GM19397 (cell line): ENCODE measurements around the gene MAP3K1.

Source experiments
- ATAC-seq: cut with Tn5 transposase; IDR thresholded peaks from one replicate; pipeline ENCODE4 v1.9.1; 2021; ENCODE audit warnings: mild to moderate bottlenecking, moderate library complexity; ENCODE audit not compliant: unreplicated experiment

Gene MAP3K1

GRCh38 chr5:56845277-56845676 lies 29.9 kb downstream of the MAP3K1 start:
- no peak for ATAC-seq

- ATAC-seq: no peak
Observed at GRCh38 chr5:56845904-56846480, 30.6 kb downstream of the MAP3K1 start.

GRCh38 chr5:56848206-56848605 lies 32.9 kb downstream of the MAP3K1 start:
- ATAC-seq: no peak

DNA sequence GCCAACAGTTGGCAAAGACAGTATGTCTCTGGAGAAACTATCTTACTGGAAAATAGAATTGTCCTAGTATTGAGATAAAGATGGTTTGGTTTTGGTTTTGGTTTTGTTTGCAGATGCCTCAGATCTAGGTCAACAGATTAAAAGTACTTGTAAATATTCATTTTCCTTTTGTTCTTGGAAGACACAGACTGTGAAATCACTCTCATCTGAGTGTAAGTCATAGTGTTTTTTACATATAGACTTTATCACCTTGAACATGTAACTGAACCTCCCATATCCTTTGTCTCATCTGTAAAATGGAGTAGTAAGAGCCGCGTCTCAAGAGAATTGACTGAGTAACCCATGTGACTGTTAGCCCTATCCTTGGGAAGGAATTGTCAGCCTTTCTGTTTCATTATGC lies 34.3 kb downstream of the MAP3K1 start:
- ATAC-seq: no peak

DNA sequence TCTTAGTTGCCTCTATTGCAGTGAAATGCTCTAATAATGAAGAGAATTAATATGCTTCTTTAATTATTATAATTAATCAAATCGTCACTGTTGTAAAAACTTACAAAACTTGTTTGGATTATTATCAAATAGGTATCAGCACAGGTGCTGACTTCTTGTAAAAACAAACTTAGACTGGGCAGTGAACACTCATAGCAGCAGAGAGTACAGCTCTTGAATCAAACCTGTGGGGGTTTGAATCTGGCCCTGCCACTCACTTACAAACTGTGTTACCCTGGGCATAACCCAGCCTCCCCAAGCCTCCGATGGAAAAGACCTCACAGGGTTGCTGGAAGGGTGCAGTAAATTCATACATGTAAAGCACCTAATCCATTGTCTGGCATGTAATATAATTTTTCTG lies 35.1 kb downstream of the MAP3K1 start:
- no peak for ATAC-seq

GRCh38 chr5:56851258-56851941 lies 36.1 kb downstream of the MAP3K1 start:
- ATAC-seq: no peak

GRCh38 chr5:56852228-56853000 lies 37.1 kb downstream of the MAP3K1 start:
- ATAC-seq: no peak

- ATAC-seq: no peak
Observed at GRCh38 chr5:56853698-56854097, 38.3 kb downstream of the MAP3K1 start.

DNA sequence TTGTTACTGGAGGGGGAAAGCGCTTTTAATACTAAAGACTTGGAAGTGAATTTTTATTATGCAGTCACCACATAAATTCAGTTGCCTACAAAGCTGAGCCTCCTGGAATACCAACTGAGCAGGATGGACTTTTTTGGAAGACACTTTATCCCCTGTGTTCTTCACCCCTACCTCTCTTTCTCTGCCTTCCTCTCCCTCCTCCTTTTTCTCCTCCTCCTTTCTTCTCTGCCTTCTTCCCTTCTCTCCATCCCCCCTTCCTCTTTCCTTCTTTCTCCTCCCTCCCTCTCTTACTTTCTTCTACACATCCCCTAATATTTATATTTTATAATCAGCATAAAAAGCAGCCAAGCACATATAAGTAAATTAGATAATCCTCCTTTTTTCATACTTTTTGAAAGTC lies 39.6 kb downstream of the MAP3K1 start:
- ATAC-seq: no peak

DNA sequence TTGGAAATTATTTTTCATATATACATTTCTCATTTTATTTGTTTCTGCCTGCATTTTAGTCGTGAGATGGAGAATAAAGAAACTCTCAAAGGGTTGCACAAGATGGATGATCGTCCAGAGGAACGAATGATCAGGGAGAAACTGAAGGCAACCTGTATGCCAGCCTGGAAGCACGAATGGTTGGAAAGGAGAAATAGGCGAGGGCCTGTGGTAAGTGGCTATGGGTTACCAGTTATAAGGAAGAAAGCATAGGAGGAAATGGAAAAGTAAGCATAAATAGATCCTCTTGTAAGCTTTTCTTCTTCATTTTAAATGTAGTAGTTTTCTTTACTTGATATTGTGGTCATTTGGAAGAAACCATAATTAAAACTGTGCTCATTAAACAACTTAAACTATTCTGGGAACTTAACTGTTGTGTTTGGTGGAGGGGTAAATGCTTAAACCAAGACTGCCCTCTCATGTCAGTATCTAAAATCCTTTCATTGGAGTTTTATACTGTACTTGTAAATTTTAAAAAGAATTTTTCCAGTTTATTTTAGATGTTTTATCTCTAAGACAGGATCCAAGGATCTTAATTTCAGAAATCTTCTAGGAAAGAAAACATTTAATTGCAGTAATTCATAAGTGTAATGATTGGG lies 41.3 kb downstream of the MAP3K1 start:
- no peak for ATAC-seq

- ATAC-seq: no peak
Observed at GRCh38 chr5:56858777-56859442, 43.6 kb downstream of the MAP3K1 start.

GRCh38 chr5:56861893-56862485 lies 46.6 kb downstream of the MAP3K1 start:
- no peak for ATAC-seq

DNA sequence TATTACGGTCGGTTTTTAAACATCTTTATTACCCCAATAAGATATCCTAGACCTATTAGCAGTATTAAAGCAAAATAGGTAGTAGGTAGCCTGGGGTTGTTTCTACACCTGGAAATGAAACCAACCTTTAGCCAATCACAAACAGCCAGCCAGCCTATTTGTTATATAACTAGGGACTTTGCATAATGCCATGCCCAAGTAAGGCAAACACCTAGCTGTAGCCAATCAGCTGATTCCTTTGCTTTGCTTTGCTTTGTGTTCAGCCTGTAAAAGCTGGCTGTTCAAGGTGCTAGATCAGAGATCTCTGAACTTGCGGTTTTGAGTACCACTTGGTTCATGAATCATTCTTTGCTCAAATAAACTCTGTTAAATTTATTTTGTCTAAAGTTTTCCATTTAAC lies 47.6 kb downstream of the MAP3K1 start:
- no peak for ATAC-seq

DNA sequence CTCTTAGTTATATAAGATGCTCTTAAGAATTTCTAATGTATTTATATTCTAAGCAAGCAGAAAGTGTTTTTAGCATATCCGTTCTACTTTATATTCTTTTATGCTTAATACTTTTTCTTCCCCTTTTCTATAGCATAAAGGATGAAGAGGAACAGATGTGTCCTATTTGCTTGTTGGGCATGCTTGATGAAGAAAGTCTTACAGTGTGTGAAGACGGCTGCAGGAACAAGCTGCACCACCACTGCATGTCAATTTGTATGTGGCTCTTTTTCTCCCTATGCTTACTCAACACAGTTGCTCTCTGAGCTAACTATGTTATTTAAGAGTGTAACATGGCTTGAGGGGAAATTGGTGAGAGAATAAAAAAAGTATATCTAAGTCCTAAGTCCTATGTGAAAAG lies 56.4 kb downstream of the MAP3K1 start:
- ATAC-seq: no peak

DNA sequence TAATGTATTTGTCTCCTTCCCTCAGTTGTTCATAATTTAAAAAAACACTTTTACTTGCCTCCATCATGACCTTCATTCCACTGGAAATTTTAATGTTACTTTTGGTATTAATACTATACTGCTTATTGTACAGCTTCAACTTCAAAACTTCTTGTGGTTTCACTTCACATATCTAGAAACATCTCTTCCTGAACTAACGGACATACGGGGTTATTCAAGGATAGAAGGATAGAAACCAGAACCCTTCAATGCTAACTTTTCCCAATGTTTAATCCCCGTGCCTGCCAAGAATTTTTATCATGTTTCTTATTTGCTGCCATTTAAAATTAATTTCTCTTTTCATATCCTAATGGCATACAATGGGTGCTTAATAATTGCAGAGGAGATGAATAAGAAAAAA lies 57.7 kb downstream of the MAP3K1 start:
- ATAC-seq: no peak

DNA sequence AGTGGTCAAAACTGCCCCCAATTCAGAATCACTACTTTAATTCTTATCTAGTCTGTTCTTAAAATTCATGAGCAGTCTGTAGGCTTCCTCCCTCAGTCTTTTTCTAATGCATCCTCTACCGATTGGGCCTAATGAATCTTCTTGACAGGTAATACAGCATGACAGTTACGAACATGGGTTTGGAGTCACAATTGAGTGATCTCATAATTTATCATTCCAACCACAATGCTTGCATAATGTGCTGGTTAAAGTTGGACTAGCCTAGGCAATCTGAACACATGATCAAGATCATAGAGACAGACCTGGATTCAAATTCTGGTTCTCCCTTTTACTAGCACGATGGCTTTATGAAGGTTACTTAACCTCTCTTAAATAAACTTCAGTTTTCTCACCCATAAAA lies 61.0 kb downstream of the MAP3K1 start:
- ATAC-seq: no peak

GRCh38 chr5:56881571-56881970 lies 66.2 kb downstream of the MAP3K1 start:
- no peak for ATAC-seq

DNA sequence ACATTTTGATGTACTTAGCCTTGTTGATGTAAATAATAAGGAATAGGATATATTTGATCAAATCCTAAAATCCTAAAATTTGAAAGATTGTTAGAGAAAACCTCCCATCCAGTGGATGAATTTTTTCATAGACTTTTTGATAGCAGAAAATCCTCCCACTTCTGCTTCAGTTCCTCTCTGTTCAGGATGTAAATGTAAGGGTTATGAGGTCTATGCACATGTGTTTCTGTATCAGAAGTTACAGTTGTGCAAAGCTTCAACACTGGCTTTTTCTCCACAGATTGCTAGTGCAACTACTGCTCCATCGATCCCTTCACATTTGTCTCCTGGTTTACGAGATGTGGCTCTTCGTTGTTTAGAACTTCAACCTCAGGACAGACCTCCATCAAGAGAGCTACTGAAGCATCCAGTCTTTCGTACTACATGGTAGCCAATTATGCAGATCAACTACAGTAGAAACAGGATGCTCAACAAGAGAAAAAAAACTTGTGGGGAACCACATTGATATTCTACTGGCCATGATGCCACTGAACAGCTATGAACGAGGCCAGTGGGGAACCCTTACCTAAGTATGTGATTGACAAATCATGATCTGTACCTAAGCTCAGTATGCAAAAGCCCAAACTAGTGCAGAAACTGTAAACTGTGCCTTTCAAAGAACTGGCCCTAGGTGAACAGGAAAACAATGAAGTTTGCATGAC lies 78.1 kb downstream of the MAP3K1 start:
- no peak for ATAC-seq

GRCh38 chr5:56896763-56897162 lies 81.4 kb downstream of the MAP3K1 start:
- no peak for ATAC-seq

- no peak for ATAC-seq
Observed at GRCh38 chr5:56898213-56898612, 82.9 kb downstream of the MAP3K1 start.
